CD4-positive, alpha-beta T cell treated with Interleukin-17A for 4 hours (primary cell): ENCODE data around the gene ZNF594.
"Not testable (repeated sequence)": the region's sequence is repeated elsewhere in the genome, so short reads cannot be mapped to it uniquely, and the experiment has no call there.

Source experiments
- DNase-seq: peaks from one replicate; pipeline ENCODE4 v3.0.0-alpha.2; 2020; ENCODE audit warnings: mixed read lengths

Gene ZNF594

GRCh38 chr17:5135726-5136579, 55.7 kb downstream of the ZNF594 start:
- DNase-seq, result no peak

- DNase-seq, result not testable (repeated sequence)
Measured at GRCh38 chr17:5135131-5135712, 56.4 kb downstream of the ZNF594 start.

- not testable (repeated sequence) for DNase-seq
Measured at GRCh38 chr17:5134571-5134970, 57.1 kb downstream of the ZNF594 start.

- not testable (repeated sequence) for DNase-seq
Measured at GRCh38 chr17:5133961-5134360, 57.7 kb downstream of the ZNF594 start.

- DNase-seq, result no peak
Measured at GRCh38 chr17:5133311-5133710, 58.4 kb downstream of the ZNF594 start.

- not testable (repeated sequence) for DNase-seq
Measured at GRCh38 chr17:5132503-5133225, 59.0 kb downstream of the ZNF594 start.

- DNase-seq, result not testable (repeated sequence)
Measured at GRCh38 chr17:5131799-5132502, 59.7 kb downstream of the ZNF594 start.

- no peak for DNase-seq
Measured at GRCh38 chr17:5131146-5131715, 60.4 kb downstream of the ZNF594 start.

GRCh38 chr17:5130687-5131086, 61.0 kb downstream of the ZNF594 start:
- DNase-seq, result not testable (repeated sequence)

- not testable (repeated sequence) for DNase-seq
Measured at GRCh38 chr17:5130261-5130660, 61.4 kb downstream of the ZNF594 start.

GRCh38 chr17:5129770-5130169, 61.9 kb downstream of the ZNF594 start:
- DNase-seq, result not testable (repeated sequence)
